AG04449 (cell line): ENCODE measurements around the gene ZFP92.

Source experiments
- CTCF ChIA-PET: fragments of 350-600 bp; formaldehyde crosslinking; extraction: SDS; loops from one replicate; lab custom pipeline; 2021; ENCODE audit warnings: antibody characterized with exemption; lab: Yijun Ruan, JAX
- POLR2A ChIA-PET: fragments of 400-600, 350-600 bp; formaldehyde crosslinking; extraction: SDS; loops from one replicate; lab custom pipeline; 2020; ENCODE audit warnings: antibody characterized with exemption, inconsistent platforms; lab: Yijun Ruan, JAX
- DNase-seq: peaks from one replicate; pipeline ENCODE4 v3.0.0-alpha.2; 2010; ENCODE audit warnings: low read depth, low spot score
- H3K4me3 ChIP-seq: 2 replicates; pipeline ENCODE4 v1.5.1; 2011; ENCODE audit warnings: low read depth, mild to moderate bottlenecking, control low read depth, low read length
- CTCF ChIP-seq: IDR thresholded peaks from one replicate; pipeline ENCODE4 v1.5.1; 2011; ENCODE audit warnings: mild to moderate bottlenecking, moderate library complexity, low read length, control low read depth, inconsistent platforms; ENCODE audit not compliant: insufficient read depth; ENCODE audit errors: missing control alignments

ZFP92 gene

DNA sequence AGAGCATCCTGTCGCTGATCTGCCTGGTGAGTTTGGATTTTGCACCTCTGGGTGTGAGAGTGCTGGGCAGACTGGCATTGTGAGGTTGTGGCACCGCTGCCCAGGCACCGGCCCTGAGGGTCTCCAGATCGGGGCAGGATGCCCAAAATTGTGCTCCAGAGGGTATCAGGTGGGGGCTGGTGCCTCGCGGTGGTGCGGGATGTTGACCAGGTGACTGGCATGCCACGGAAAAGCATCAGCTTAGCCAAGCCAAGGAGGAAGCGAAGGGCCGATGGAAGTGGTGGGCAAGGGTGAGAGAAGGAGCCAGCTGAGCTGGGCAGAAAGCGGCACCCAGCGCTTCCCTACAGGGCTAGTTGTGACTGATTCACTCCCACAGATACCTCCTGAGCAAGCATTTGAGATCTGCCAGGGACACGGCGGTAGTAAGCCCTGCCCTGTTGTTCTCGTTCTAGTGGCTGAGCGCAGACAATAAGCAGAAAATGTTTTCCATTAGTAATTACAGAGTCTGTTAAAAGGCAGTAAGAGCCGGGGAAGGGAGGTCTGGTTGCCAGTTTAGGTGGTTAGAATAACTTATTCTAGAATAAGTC lies 809 bp downstream of the ZFP92 start:
- CTCF ChIA-PET: no interaction called here
- no peak for TF ChIP-seq CTCF
- POLR2A ChIA-PET: no interaction called here
- no peak overlapping the region for H3K4me3 ChIP-seq
- no peak for DNase-seq

DNA sequence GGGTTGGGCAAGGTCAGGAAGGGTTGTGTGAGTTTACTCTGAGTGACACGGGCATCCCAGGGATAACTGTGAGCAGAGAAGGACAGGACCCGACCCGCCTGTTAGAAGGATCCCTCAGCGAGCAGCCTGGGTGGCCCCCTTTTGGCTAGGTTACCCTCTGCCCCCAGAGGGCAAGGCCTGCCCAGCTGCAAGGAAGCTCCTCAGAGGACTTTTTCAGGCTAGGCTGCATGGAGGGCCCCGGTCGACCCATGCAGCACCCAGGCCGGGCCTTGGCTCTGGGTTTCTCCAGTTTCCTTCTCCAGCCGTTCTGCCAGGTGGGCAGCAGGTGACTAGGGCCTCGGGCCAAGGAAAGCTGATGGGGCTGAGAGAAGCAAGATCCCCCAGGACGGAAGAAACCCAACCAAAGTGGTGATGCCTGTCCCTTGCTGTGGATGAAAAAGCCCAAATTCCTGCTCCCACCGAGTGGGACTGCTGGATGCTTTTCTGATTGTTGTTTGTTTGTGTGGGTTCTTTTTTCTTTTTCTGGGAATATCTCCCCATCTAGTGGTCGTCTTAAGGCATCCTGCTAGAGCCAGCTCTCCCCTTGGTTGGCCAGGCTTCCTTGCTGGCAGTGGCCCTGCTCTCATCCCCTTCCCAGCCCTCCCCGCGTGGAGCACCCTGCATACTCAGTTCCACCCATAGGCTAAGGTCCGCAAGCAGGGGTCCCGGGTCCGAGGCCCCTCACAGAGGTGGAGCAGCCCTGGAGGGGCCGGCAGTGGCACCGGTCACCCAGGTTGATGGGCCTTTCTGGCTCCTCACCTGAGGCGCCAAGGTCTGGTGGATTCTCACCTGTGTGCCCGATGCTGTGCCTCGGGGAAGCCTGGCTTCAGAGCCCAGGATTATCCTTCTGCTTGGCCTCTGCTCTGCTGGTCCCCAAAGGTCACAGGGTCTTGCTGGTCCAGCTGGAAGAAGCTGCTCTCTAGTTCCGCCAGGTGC lies 1.8 kb downstream of the ZFP92 start:
- TF ChIP-seq CTCF: no peak
- ChIA-PET POLR2A (no interaction called here), CTCF (no interaction called here)
- DNase-seq: no peak
- no peak overlapping the region for H3K4me3 ChIP-seq

DNA sequence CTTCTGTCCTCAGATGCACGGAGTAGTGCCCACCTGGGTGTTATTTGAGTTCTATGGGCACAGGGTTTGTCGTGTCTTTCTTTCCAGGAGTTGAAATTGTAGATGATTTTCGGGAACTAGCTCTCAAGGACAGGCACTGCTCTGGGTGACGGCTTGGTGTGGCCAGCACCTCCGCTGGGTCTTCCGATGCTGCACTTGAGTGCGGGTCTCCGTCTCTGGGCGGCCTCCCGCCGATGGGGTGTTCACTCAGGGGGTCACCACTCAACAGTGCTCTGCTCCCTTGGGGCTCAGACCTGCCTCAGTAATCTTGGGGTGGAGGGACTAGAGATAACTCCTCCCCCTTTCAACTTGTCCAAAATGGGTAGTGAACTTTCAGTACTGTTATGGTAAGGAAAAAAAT lies 2.5 kb downstream of the ZFP92 start:
- ChIA-PET POLR2A (no interaction called here), CTCF (no interaction called here)
- no peak for TF ChIP-seq CTCF
- DNase-seq: no peak
- H3K4me3 ChIP-seq: no peak overlapping the region

GRCh38 chrX:153414856-153415510 lies 3.7 kb downstream of the ZFP92 start:
- ChIA-PET POLR2A (no interaction called here), CTCF (no interaction called here)
- no peak for TF ChIP-seq CTCF

DNA sequence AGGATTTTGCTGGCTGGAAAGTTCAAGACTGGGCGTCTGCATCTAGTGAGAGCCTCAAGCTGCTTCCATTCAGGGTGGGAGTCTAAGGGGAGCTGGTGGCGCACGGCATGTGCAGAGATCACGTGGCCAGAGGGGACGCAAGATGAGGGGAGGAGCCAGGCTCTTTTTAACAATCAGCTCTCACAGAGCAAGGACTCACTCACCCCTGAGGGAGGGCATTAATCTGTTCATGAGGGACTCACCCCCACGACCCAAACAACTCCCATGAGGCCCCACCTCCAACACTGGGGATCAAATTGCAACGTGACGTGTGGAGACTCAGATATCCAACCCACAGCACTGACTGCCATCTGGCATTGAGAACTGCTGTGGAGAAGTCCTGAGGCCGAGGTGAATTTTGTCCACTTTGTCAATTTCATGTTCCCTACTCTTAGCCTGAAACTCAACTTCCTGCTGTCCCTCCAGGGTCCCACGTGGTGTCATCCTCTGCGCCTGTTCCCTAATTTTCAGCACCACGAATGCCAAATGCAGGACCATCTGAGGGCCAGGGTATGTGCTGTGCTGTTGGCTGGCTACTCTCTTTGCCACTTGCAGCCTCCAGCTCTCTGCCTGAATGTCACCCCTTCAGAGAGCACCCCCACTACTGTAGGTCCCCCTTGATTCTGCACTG lies 5.6 kb downstream of the ZFP92 start:
- no peak for TF ChIP-seq CTCF
- no peak overlapping the region for H3K4me3 ChIP-seq
- POLR2A ChIA-PET: no interaction called here
- CTCF ChIA-PET: interaction anchor here (0.6 kb wide), 1 partner anchor 21 kb away, joined by 3 read pairs; no protein-coding TSS in a partner anchor
- no peak for DNase-seq

More at GRCh38 chrX:153414856-153415510, 3.7 kb downstream of the ZFP92 start:
- no peak overlapping the region for H3K4me3 ChIP-seq
- DNase-seq: no peak
